Keratinocyte (primary cell): ENCODE measurements around the gene TMEM33. TPM values are rescaled to one million over a fixed set of nuclear protein-coding genes. Genes with fewer than 3 reads are reported as not detected.

Experiments used
- DNase-seq: peaks from one replicate; pipeline ENCODE4 v3.0.0-alpha.2; 2011; ENCODE audit warnings: low read depth, missing footprints, low spot score
- FAIRE-seq: peaks from 2 replicates; lab custom pipeline; 2011; peaks lifted over from hg19 to GRCh38; lab: Jason Lieb, UNC
- H2AFZ ChIP-seq: 2 replicates; pipeline ENCODE4 v1.6.0; 2012; ENCODE audit warnings: low read length, control low read depth, inconsistent platforms; ENCODE audit not compliant: control insufficient read depth
- H3K27ac ChIP-seq: 2 replicates; pipeline ENCODE4 v1.5.1; 2011; ENCODE audit warnings: low read length; ENCODE audit not compliant: control insufficient read depth, insufficient read depth
- H3K27me3 ChIP-seq: 3 replicates; pipeline ENCODE4 v1.6.0; 2011; ENCODE audit warnings: low read length; ENCODE audit not compliant: control insufficient read depth, insufficient read depth; ENCODE audit errors: extremely low read depth
- H3K36me3 ChIP-seq, 2 experiments: 2 replicates in 1 of 2; 3 replicates in 1 of 2; pipeline ENCODE4 v1.5.1; 2011; ENCODE audit warnings: low read length in 2 of 2, mild to moderate bottlenecking in 1 of 2; ENCODE audit not compliant: control insufficient read depth in 2 of 2, insufficient read depth in 2 of 2; ENCODE audit errors: extremely low read depth in 1 of 2
- H3K4me1 ChIP-seq: 3 replicates; pipeline ENCODE4 v1.5.1; 2011; ENCODE audit warnings: low read length; ENCODE audit not compliant: control insufficient read depth, insufficient read depth; ENCODE audit errors: extremely low read depth
- H3K4me2 ChIP-seq: 3 replicates; pipeline ENCODE4 v1.6.0; 2011; ENCODE audit warnings: low read depth, low read length; ENCODE audit not compliant: control insufficient read depth, insufficient read depth; ENCODE audit errors: extremely low read depth
- H3K4me3 ChIP-seq, 3 experiments: fragments of 200-600 bp in 1 of 3; sonication (generic) in 1 of 3; 2 replicates in 2 of 3; 3 replicates in 1 of 3; pipeline ENCODE4 v1.5.1; 2011 to 2016; ENCODE audit warnings: low read length in 3 of 3, mild to moderate bottlenecking in 3 of 3, control low read depth in 2 of 3, inconsistent platforms in 1 of 3, low read depth in 1 of 3, mixed read lengths in 1 of 3, mixed run types in 1 of 3, moderate library complexity in 1 of 3; ENCODE audit not compliant: control insufficient read depth in 2 of 3, insufficient read depth in 2 of 3; ENCODE audit errors: extremely low read depth in 1 of 3
- H3K79me2 ChIP-seq: 2 replicates; pipeline ENCODE4 v1.6.0; 2012; ENCODE audit warnings: low read length; ENCODE audit not compliant: control insufficient read depth, insufficient read depth
- H3K9ac ChIP-seq: 3 replicates; pipeline ENCODE4 v1.6.0; 2011; ENCODE audit warnings: low read length; ENCODE audit not compliant: control insufficient read depth, insufficient read depth; ENCODE audit errors: extremely low read depth
- H3K9me1 ChIP-seq: 3 replicates; pipeline ENCODE4 v1.6.0; 2011; ENCODE audit warnings: low read length; ENCODE audit not compliant: control insufficient read depth, insufficient read depth; ENCODE audit errors: extremely low read depth
- H3K9me3 ChIP-seq: 2 replicates; pipeline ENCODE4 v1.5.1; 2012; ENCODE audit warnings: low read depth, low read length; ENCODE audit not compliant: control insufficient read depth
- H4K20me1 ChIP-seq: 3 replicates; pipeline ENCODE4 v1.6.0; 2011; ENCODE audit warnings: low read length; ENCODE audit not compliant: control insufficient read depth, insufficient read depth; ENCODE audit errors: extremely low read depth
- CTCF ChIP-seq, 3 experiments: IDR thresholded peaks in 1 of 3; conservative IDR thresholded peaks in 1 of 3; optimal IDR thresholded peaks in 1 of 3; 2 replicates in 2 of 3; 3 replicates in 1 of 3; pipeline versions ENCODE3 to v1.5.1; 2011; ENCODE audit warnings: low read length in 3 of 3, mild to moderate bottlenecking in 3 of 3, moderate library complexity in 2 of 3, control low read depth in 1 of 3, inconsistent platforms in 1 of 3; ENCODE audit not compliant: insufficient read depth in 2 of 3; ENCODE audit errors: extremely low read depth in 1 of 3
- EZH2 ChIP-seq: IDR thresholded peaks from one replicate; pipeline ENCODE4 v1.6.1; 2012; ENCODE audit warnings: inconsistent platforms, mild to moderate bottlenecking, low read length, moderate library complexity
- dilution Hi-C: fragments of 300-500 bp; cut with MboI; formaldehyde crosslinking; loops from one replicate; pipeline ENCODE4 v1.7.0; 2020; ENCODE audit warnings: low sequenced_read_pairs; ENCODE audit not compliant: extremely low pct_ligation_motif_present
- polyA plus RNA-seq, 5 experiments: library from polyadenylated mRNA; depleted of rRNA in 3 of 5; stranded (reverse) in 3 of 5; stranded (forward) in 1 of 5; unstranded in 1 of 5; fragments of >200 nt; gene quantifications; 1 replicate in 1 of 5; 2 replicates in 3 of 5; 3 replicates in 1 of 5; pipeline versions ENCODE4 v1.2.1 to v1.2.3, GENCODE V29; 2011 to 2012; ENCODE audit warnings: missing spikeins in 2 of 5, low read depth in 1 of 5, low replicate concordance in 1 of 5

Gene TMEM33
- polyA plus RNA-seq, 1 donor (not counting 4 experiments of a cell fraction or from before 2014, with no cell fraction given) = 133 TPM

- Histone ChIP-seq H3K9me3 (no peaks in the 10 kb centered on the region), H2AFZ (no peak overlapping the region), H3K4me2 (no peak overlapping the region), H3K4me3 (no peak overlapping the region), H3K9me1 (no peaks in the 10 kb centered on the region), H3K4me1 (peaks cover 2% of the 10 kb centered on the region), H3K27me3 (no peaks in the 10 kb centered on the region), H3K79me2 (no peaks in the 10 kb centered on the region), H3K36me3 (no peaks in the 10 kb centered on the region), H4K20me1 (no peaks in the 10 kb centered on the region), H3K9ac (no peak overlapping the region), H3K27ac (no peak overlapping the region)
- FAIRE-seq = no peak
- DNase-seq = no peak
- no peak for TF ChIP-seq EZH2
- no peak for TF ChIP-seq CTCF (optimal IDR thresholded peaks at IDR 0.05 in 1 of 3, IDR thresholded peaks at IDR 0.05 in 1 of 3, conservative IDR thresholded peaks at IDR 0.05 in 1 of 3; ENCODE audit: extremely low read depth in 1 of 3, insufficient read depth in 2 of 3, low read length in 3 of 3)
- dilution Hi-C loops = no loop called here
These were observed 42.5 kb downstream of the TMEM33 start for GRCh38 chr4:41977709-41978108.

- Histone ChIP-seq H3K79me2 (no peaks in the 10 kb centered on the region), H3K9me3 (no peaks in the 10 kb centered on the region), H3K36me3 (no peaks in the 10 kb centered on the region), H3K4me1 (peaks cover 2% of the 10 kb centered on the region), H2AFZ (no peak within 1 kb of the TSS), H3K27ac (no peak within 1 kb of the TSS), H3K4me2 (no peak within 1 kb of the TSS), H3K9me1 (no peaks in the 10 kb centered on the region), H3K4me3 (no peak within 1 kb of the TSS), H4K20me1 (no peaks in the 10 kb centered on the region), H3K9ac (no peak within 1 kb of the TSS), H3K27me3 (no peaks in the 10 kb centered on the region)
- DNase-seq = no peak
- no peak for TF ChIP-seq CTCF (optimal IDR thresholded peaks at IDR 0.05 in 1 of 3, IDR thresholded peaks at IDR 0.05 in 1 of 3, conservative IDR thresholded peaks at IDR 0.05 in 1 of 3; ENCODE audit: extremely low read depth in 1 of 3, insufficient read depth in 2 of 3, low read length in 3 of 3)
- TF ChIP-seq EZH2 = no peak
- FAIRE-seq = no peak
- dilution Hi-C loops = no loop called here
These were observed 46.2 kb downstream of the TMEM33 start, which contains the start of gene DCAF4L1 for GRCh38 chr4:41981456-41981855. Gene DCAF4L1 (plus strand): TSS chr4:41981756. CDS start chr4:41981793, 37 bp downstream.
